ENCODE data around the gene SDCBP2. TPM values are rescaled to one million over a fixed set of nuclear protein-coding genes. Genes with fewer than 3 reads are reported as not detected.

The SDCBP2 gene
- total RNA-seq, 4 donors from 2014 or later = 29.7 to 361 (median 306) TPM

DNA sequence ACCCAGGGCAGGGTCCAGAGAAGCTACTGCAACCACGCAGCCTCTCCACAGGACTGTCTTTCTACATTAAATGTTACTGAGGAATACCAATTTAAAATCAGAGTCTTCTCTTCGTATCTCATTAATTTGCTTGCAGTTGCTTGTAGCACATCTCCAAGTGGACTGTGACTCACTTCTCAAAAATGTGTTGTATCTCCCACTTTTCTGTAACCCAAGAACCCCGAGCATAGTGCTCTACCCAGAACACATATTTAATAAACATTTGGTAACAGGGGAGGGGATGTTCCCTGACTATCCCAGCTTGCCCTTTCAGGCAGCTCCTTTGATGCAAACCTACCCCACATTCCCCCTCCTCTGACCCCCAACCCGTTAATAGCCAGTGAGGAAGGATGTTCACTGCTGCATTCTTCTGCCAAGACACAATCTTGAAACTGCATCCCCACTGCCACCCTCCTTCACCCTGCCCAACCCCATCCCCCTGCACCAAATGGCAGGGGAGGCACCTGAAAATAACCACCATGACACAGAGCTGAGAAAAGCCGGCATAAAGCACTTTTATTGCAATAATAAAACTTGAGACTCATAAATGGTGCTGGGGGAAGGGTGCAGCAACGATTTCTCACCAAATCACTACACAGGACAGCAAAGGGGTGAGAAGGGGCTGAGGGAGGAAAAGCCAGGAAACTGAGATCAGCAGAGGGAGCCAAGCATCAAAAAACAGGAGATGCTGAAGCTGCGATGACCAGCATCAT is 39.7 kb upstream of the SDCBP2 start:
- DNase-seq = no peak
- H3K27me3 ChIP-seq = no peaks in the 10 kb centered on the region

DNA sequence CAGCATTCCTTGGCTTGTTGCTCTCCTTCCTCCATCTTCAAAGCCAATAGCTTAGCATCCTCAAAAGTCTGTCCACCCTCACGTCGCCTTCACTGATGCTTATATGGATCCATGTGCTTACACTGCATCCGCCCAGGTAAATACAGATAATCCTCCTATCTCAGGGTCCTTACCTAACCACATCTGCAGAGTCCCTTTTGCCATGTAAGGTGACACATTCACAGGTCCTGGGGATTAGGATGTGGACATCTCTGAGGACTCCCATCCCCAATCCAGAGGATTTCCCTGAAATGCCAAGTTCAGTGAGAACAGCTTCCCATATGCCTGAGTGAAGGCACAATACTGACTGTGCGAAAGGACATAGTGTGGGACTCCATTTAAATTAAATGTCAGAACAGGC is 38.5 kb upstream of the SDCBP2 start:
- TF ChIP-seq, protein P1, sequence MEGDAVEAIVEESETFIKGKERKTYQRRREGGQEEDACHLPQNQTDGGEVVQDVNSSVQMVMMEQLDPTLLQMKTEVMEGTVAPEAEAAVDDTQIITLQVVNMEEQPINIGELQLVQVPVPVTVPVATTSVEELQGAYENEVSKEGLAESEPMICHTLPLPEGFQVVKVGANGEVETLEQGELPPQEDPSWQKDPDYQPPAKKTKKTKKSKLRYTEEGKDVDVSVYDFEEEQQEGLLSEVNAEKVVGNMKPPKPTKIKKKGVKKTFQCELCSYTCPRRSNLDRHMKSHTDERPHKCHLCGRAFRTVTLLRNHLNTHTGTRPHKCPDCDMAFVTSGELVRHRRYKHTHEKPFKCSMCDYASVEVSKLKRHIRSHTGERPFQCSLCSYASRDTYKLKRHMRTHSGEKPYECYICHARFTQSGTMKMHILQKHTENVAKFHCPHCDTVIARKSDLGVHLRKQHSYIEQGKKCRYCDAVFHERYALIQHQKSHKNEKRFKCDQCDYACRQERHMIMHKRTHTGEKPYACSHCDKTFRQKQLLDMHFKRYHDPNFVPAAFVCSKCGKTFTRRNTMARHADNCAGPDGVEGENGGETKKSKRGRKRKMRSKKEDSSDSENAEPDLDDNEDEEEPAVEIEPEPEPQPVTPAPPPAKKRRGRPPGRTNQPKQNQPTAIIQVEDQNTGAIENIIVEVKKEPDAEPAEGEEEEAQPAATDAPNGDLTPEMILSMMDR (IDR thresholded peaks at IDR 0.05) = no peak
- TF ChIP-seq POLR2A (IDR thresholded peaks at IDR 0.05) = no peak
- H3K27me3 ChIP-seq = no peaks in the 10 kb centered on the region
- DNase-seq = no peak
- peaks cover 0 to 23% (median 0%) of the 10 kb centered on the region in 4 donors for H3K4me1 ChIP-seq
- peaks cover 0 to 4% (median 0%) of the 10 kb centered on the region in 3 donors for H3K36me3 ChIP-seq
- H3K27ac ChIP-seq = no peak overlapping the region
- H3K9me3 ChIP-seq = no peaks in the 10 kb centered on the region
- no peak overlapping the region for H3K4me3 ChIP-seq

More for the DNA sequence above, 39.7 kb upstream of the SDCBP2 start:
- H3K4me3 ChIP-seq = no peak overlapping the region
- peaks cover 0 to 12% (median 3%) of the 10 kb centered on the region in 3 donors for H3K36me3 ChIP-seq
- peaks cover 0 to 23% (median 0%) of the 10 kb centered on the region in 4 donors for H3K4me1 ChIP-seq
- TF ChIP-seq POLR2A (IDR thresholded peaks at IDR 0.05) = no peak
- TF ChIP-seq, protein P1 (IDR thresholded peaks at IDR 0.05) = no peak
- no peaks in the 10 kb centered on the region for H3K9me3 ChIP-seq
- H3K27ac ChIP-seq = no peak overlapping the region

DNA sequence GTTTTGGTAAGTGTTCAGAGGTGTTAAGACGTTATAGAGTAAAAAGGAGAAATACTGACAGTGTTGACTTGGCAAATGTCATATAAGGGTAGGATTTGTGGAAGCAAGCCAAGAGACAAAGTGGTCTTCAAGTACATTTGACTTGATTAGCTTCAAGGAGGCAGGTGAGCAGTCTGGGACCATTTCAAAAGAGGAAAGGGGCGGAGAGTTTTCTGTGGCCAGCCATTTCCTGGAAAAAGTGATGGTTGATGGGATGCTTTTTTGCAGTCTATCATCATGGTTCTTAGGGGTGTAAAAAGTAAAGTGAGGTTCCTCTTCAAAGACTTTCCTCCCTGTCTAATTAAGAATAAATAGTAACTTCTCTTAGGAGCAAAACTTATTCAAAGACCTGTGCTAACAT is 35.2 kb upstream of the SDCBP2 start:
- Histone ChIP-seq H3K27me3 (no peaks in the 10 kb centered on the region), H3K36me3 (peaks cover 0 to 5% (median 0%) of the 10 kb centered on the region in 3 donors), H3K4me1 (peaks cover 0 to 19% (median 0%) of the 10 kb centered on the region in 4 donors), H3K27ac (no peak overlapping the region), H3K4me3 (no peak overlapping the region), H3K9me3 (no peaks in the 10 kb centered on the region)
- DNase-seq = no peak
- no peak for TF ChIP-seq POLR2A (IDR thresholded peaks at IDR 0.05)
- TF ChIP-seq, protein P1 (IDR thresholded peaks at IDR 0.05) = no peak

DNA sequence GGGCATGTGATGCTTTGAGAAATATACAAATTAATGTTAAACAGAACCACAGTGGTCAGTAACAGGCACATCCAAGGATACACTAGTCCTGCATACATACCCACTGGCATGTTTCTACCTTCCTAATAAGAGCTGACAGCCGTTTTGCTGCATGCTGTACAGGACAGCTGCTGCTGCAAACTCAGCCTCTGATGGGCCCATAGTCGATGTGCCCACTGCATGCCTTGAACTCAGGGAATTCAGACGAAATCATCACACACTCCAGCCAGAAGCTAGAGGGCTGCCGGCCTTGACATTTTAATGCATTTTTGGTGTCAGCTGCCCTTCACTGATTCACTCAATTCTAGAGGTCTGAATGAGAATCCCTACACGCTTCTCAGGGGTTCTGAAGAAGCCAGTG is 34.6 kb upstream of the SDCBP2 start:
- Histone ChIP-seq H3K36me3 (peaks cover 0 to 5% (median 0%) of the 10 kb centered on the region in 3 donors), H3K27ac (no peak overlapping the region), H3K4me1 (peaks cover 0 to 14% (median 0%) of the 10 kb centered on the region in 4 donors), H3K9me3 (no peaks in the 10 kb centered on the region), H3K27me3 (no peaks in the 10 kb centered on the region), H3K4me3 (no peak overlapping the region)
- TF ChIP-seq POLR2A (IDR thresholded peaks at IDR 0.05) = no peak
- TF ChIP-seq, protein P1 (IDR thresholded peaks at IDR 0.05) = no peak
- no peak for DNase-seq

DNA sequence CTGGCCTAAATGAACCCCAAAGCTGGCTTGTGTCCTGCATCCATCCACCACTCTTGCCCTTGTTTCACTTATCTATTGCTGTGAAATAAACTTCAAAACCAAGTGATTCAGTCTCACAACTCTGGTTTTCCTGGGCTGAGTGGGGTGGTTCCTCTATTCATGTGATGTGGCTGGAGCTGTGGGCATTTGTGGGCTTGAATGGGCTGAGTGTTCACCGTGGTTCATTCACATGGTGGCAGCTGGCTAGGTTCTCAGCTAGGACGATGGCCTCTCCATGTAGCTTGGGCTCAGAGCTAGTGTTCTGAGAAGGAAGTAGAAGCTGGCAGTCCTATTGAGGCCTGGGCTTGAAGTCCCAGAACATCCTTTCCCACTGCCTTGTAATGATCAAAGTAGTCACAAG is 33.5 kb upstream of the SDCBP2 start:
- Histone ChIP-seq H3K4me3 (no peak overlapping the region), H3K36me3 (peaks cover 0 to 5% (median 0%) of the 10 kb centered on the region in 3 donors), H3K27me3 (no peaks in the 10 kb centered on the region), H3K4me1 (peaks cover 0 to 11% (median 0%) of the 10 kb centered on the region in 4 donors), H3K27ac (no peak overlapping the region), H3K9me3 (no peaks in the 10 kb centered on the region)
- TF ChIP-seq POLR2A (IDR thresholded peaks at IDR 0.05) = no peak
- TF ChIP-seq, protein P1 (IDR thresholded peaks at IDR 0.05) = no peak
- DNase-seq = no peak

All from Peyer's patch (tissue), 4 donors.